HG02885 (cell line): ENCODE measurements around the gene SND1.
"Not testable (repeated sequence)": the region's sequence is repeated elsewhere in the genome, so short reads cannot be mapped to it uniquely, and the experiment has no call there.

Experiments used
- ATAC-seq: cut with Tn5 transposase; IDR thresholded peaks from one replicate; pipeline ENCODE4 v1.9.1; 2021; ENCODE audit warnings: mild to moderate bottlenecking; ENCODE audit not compliant: unreplicated experiment, poor library complexity

Gene SND1

DNA sequence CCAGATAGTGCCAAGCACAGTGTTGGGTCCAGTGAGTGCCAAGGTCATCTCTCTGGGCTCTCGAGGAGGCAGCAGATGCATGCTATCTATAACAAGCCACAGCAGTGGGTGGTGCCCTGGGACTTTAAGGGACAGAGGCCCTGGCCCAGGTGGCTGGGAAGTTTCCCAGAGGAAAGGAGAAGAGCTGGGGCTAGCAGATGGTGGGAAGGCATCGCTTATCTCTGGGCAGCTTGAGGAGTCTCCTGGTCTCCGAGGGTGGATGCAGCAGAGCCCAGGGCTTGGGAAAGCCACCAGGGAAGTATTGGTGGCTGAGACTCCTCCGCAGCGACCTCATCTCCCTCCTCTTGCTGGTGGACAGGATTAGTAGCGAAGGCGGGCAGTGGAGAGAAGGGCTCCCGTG, 442.7 kb downstream of the SND1 start:
- ATAC-seq: no peak

DNA sequence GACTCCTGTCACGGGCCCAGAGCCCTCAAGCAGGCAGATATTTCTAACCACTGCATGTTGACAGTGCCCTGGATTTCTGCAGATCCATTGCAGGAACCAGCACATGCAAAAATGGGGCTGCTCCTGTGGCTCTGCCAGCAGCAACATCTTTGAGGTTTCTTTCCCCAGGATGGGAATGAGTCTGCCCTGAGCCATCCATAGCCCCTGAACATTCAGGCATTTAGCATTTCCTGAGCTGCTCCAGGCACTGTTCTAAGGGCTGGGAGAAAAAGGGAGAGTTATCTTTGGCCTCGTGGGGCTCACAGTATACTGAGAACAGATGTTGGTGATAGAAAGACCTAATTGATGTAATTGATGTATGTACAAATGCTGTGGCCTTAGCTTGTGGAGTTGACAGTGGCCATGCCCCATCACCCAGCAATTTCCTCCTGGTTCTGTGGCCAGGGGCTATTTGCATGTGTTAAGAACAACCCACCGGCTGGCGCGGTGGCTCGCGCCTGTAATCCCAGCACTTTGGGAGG, 445.3 kb downstream of the SND1 start:
- ATAC-seq: no peak

DNA sequence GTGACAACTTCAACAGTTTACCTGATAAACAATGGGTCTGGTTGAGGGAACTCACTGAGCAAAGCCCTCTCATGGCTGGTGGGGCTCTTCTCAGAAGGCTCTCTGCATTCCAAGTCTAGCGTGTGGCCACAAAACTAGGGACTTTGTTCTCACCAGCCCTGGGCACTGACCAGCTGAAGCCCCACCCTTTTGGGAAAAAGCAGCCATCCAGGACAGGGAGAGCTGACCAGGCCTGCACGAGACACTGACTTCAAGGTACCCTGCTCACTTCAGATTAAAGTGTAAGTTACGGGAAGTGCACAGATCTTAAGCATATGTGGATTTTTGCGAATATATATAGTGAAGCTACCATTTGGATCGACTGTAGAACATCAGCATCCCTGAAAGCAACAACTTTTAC, 446.6 kb downstream of the SND1 start:
- ATAC-seq: no peak

DNA sequence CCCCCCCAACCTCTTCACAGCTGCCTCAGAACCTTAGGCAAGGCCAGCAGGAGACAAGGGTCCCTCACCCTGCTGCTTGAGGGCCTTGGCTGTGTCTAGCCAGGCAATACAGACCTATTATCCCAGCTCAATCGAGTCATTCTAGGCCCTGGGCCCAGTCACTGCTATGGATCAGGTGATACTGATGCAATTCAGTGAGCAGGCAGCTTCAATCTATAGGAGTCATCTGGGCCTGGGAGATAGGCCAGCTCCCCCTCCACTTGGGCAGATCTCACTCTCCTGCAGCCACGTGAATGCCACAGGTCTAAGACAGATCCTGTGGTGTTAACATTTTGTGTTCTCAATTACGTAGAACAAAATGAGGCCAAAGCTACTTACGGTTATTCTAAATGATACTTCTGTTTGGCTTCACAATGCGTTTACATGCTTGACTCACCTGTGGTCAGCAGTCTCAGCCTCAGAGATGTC, 447.2 kb downstream of the SND1 start:
- ATAC-seq: no peak

DNA sequence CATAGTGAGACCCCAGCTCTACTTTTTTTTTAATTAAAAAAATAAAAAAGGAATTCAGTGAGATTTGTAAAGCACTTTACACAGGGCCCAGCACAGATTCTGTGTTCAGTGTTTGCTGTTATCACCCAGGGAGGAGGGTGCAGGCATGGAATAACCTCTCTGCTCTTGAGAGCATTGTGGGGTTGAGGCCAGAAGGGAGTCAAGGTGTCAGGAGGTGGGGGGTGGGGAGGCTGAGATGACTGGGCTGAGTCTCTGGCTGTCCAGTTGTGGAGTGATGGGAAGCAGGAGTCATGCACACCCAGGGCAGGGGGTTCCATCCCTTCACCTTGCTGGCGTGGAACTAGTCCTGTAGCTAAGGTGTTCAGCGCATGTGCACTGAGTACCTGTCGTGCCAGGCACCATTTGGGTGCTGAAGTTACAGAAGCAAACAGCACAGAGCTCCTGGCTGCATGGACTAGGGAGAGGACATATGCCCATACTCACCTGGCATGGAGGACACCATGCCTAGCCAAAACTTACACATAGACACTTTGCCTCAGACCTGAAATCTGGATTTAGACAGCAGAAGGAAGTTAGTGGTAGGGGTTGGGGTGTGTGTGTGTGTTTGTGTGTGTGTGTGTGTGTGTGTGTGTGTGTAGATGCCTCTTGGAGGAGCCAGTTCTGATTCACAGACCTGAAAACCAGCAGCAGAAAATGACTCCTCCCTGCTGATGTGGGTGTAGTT, 448.4 kb downstream of the SND1 start:
- ATAC-seq: no peak

DNA sequence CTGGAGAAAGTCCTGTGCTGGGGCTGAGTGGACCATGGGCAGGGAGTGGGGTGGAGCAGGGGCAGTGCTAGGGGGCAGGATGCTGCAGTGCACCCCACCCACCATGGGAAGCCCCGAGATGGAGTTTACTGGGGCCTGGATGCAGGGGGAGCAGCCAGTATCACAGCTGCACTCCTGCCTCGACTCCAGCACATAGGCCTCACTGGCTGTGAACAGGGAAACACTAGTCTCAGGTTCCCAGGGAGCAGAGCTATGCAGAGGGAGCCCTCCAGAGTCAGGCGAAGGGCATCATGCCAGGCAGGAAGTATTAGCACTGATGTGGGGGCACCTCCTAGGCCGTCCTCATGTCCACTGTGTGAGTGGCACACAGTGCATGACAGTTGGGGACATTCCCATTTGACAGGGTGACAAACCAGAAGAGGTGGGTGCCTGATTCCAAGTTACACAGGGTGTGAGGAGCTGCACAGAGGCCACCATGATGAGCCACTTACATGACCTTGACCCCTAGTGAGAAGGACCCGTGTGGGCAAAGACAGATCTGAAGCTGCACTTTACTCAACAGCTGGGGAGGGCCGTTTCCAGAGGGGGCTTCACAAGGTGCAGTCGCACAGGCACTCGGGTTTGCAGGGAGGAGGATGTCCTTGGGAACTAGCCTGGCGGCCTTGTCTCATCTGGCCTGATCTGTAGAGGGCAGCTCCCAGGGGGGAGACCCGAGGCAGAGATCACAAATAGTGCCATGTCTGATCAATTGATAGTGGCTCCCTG, 449.1 kb downstream of the SND1 start:
- no peak for ATAC-seq

DNA sequence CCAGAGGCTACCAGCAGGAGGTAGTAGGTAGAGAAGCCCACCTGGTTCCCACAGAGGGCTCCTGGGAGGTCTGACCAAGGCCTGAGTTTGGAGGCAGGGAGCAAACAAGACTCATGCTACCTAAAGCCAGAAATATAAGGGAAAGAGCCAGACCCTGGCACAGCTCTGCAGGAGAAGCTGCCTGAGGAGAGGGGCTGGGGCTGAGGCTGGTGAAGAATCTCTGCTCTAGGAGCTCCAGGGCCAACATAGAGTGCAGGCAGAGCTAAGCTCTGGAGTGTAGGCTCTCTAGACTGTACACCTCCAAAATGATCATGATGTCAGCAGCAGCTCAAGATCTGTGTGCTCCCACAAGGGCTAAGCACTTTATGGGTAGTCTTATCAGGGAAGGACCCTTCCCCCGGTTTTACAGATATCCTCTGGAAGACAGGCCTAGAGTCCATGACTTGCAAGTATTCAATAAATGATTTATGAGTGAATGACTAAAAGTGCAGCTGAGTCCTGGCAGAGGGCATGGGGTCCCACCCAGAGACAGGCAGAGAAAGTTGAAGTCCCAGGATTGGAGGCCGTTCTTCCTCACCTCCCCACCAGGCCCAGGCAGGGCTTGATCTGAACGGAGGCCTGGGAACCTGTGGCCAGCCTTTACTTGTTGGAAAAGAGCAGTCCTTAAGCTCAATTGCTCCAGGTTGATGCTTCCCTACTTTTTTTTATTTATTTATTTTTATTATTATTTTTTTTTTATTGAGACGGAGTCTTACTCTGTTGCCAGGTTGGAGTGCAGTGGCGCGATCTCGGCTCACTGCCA, 450.7 kb downstream of the SND1 start:
- ATAC-seq: no peak

DNA sequence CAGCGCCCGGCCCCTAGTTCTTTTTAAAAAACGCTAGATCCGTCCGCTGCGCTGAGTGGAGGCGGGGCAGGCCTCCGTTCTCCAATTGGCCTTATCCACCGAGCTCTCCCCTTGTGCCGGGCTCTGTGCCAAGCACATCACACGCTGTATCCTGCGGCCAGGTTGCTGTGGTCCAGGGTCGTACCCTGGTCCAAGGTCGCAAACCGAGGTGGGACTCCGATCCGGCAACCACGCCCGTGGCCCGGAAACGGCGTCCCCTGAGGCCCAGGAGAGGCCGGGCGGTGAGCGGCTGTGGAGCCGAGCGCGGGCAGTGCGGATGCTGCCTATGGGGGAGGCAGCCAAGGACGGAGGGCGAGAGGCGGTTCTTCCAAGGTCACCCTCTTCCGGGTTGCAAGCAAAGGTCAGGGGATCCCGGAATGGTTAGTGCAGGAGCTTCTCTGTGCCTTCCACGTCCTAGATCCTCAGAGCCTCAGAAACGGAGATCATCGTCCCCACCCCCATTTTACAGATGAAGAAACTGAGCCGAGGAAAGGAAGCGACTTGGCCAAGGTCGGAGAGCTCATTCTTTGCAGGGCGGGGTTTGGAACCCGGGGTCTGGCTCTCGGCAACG, 451.6 kb downstream of the SND1 start:
- ATAC-seq: peak; percentile 58

DNA sequence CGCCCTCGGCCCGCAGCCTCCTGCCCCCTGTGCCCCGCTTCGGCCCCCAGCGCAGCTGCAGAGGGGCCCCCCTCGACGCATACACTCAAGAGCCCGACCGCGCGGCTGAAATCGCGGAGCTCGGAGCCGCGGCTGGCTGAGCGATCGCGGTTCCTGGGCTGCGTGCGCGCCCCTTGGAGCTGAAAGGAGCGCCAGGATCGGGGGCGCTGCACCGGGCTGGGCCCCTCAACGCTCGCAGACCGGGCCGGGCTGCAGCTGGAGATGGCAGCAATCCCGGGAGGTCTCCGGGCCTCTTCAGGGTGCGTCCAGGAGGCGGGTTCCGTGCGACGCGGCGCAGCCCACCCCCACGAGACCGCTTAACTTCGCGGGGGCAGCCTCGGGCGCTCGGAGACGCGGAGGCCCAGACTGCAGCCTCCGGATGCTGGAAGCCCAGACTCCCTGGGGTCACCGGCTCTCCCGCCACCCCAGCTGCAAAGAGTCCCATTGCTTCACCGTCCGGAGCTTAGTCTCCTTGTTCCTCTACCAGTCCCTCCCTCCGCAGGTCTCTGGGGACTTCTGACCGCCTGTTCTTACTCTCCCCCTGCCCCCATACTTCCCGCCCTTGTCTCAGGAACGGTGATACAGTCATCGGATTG, 452.2 kb downstream of the SND1 start:
- ATAC-seq: peak; percentile 17

DNA sequence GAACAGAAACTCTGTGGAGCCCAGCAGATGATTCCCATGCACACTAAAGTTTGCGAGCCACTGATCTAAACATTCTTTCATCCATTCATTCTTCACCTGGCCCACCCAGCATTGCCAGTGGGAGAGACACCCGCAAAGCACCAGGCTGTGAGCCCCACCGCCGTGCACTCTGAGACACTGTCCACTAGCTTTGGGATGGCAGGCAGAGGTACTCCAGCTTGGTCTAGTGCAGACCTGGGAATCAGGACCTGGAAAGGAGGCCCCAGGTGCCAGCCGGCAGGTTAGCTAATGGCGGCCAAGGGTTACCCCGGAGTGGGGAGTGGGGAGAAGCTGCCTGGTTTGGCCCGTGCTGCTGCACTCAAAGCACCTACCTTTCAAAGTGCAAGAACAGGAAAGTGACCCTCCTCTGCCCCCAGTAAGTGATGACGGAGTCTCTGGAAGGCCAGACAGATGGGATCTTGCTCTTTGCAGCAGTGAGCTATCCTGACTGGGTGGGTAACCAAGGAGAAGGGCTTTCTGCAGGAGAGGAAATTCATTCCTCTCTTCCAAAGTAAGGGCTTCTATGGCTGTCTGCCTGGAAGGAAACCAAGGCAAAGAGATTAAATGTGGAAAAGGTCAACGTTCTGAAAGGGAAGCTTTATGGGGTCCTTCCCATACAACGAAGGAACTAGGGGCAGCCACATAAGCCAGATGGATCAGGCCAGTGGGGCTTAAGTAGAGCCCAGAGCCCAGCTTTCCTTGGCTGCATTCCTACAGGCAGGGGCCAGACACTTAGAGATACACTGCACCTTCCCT, 453.4 kb downstream of the SND1 start:
- ATAC-seq: no peak

DNA sequence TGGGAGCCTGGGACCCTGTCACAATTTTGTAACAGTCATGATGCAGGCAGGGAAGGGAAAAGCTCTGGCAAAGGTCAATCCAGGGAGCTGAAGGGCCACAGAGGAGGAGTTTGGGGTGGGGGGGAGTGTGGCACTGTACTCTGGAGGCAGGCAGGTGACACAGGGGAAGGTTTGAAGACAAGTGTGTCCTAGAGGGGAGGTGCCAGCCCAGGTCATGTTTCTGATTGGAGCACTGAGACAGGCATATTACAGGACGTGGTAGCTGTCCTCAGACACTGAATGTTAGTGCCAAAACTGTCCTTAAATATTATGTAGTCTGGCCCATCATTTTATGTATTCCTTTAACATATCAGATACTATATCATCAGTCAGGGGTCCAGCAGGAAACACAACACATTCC, 454.8 kb downstream of the SND1 start:
- no peak for ATAC-seq

DNA sequence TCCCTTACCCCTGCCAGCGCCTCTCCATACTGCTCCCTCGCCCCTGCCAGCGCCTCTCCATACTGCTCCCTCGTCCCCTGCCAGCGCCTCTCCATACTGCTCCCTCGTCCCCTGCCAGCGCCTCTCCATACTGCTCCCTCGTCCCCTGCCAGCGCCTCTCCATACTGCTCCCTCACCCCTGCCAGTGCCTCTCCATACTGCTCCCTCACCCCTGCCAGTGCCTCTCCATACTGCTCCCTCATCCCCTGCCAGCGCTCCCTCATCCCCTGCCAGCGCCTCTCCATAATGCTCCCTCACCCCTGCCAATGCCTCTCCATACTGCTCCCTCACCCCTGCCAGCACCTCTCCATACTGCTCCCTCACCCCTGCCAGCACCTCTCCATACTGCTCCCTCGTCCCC, 455.5 kb downstream of the SND1 start:
- ATAC-seq: not testable (repeated sequence)

DNA sequence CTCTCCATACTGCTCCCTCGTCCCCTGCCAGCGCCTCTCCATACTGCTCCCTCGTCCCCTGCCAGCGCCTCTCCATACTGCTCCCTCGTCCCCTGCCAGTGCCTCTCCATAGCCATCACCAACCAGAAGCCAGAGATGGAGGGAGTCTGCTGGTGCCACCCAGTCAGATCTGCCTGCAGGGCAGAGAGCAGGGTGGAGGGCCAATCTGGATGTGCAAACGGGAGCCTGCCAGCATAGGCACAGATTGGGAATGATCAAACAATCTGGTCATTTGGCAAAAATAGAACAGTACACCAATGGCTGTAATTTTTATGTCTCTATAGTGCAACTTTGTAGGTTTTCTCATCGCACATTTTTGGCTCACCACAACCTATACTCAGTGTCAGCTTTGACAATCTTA, 456.1 kb downstream of the SND1 start:
- no peak for ATAC-seq

DNA sequence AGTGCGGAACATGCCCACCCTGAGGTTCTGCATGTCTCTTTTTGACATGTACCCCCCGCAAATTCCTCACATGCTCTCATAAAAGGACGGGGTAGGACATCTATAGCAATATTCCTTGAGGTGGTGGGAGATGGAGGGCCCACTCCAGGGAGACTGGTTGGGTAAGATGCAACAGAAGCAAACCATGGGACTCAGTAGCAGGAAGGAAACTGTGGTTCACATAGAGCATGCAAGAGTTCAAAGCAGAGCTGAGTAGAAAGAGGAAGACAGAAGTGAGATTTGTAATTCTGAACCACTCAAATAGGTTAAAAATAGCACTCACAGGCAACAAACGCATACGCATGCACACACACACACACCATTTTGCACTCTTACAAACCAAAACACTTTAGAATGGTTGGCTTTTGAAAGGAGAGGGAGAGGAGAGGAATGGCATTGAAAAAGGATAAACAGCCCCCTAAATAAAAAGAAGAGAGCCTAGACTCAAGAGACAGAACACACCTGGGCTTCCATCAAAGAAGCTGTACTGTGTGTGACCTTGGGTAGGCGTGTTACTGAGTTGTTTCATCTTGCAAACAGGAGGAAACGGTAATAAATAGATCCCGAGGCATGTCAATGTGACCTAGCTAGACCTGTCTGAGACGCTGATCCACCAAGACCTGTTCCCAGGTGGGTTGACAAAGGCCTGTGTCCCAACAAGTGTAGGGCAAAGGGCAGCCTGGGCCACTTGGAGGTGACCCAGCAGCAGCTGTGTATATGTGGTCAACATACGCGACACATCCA, 456.8 kb downstream of the SND1 start:
- peak; percentile 89 for ATAC-seq

DNA sequence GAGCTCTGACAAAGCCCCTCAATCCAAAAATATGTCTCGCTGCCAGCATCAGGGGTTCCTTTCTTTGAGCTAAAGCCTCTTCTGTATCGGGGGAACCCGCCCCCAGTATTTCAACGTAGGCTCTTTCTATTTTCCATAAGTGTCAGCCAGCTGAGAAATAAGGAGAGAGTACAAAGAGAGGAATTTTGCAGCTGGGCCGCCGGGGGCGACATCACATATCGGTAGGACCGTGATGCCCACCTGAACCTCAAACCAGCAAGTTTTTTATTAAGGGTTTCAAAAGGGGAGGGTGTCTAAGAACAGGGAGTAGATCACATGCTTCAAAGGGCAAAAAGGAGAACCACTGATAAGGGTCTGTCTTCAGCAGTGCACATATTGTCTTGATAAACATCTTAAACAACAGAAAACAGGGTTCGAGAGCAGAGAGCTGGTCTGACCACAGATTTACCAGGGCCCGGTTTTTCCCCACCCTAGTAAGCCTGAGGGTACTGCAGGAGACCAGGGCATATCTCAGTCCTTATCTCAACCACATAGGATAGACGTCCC, 457.5 kb downstream of the SND1 start:
- not testable (repeated sequence) for ATAC-seq

DNA sequence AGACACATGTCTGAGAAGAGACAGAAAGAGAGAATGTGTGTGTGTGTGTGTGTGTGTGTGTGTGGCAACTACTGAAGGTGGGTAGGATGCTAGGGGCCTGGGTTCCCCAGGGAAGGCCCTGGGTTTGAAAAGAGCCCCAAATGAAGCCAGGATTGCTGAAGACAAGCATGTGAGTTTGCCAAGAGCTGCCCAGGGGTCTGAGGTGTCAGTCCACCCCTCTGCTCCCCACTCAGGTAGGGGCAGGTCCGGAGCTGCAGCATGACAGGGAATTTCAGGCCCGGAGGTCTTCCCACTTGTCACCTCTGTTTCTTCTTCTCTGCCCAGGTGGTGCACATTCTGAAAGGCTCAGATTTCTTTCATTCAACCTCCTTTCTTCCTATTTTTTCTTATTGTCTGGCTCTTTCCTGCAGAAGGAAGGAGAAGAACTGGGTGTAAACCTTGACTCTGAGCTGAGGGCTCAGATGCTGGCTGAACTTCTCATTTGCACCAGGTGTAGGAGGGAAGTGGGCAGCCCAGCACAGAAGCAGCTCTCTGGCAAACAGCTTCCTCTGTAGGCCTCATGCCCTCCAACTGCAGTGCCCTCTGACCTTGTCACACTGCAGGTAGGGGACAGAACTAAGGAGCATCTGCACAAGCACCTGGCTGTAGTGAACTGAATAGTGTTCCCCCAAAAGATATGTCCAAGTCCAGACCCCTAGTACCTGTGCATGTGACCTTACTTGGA, 458.8 kb downstream of the SND1 start:
- ATAC-seq: no peak

DNA sequence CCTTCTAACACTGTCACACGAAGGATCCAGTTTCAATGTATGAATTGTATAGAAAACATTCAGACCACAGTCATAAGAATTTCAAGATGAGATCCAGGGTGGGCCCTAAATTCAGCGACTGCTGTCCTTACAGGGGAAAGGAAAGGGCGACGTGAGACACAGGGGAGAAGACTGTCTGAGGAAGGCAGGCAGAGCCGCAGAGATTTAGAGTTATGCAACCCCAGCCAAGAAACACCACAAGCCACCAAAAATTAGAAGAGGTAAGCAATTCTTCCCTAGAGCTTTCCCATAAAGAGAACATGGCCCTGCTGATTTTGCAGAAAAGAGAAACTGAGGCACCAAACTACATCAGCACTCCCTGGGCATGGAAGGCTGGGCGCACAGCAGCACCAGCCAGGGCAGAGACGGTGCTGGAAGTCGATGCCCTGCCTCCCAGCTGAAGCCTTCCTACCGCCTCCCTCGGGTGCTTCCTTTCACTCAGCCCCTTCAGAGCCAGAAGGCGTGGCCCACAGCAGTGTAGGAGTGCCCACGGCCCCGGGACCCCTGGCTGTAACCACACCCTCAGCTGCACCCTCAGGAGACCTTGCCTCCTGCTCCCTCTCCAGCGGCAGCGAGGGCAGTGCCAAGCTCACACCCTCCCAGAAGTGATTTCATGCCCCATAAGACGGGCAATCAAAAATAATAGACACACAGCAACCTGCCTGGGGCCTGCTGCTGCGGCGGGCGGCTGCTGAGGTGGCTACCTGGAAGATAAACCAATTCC, 460.2 kb downstream of the SND1 start:
- no peak for ATAC-seq
